Fibroblast of lung (primary cell): ENCODE measurements around the gene UTF1. TPM values are rescaled to one million over a fixed set of nuclear protein-coding genes. Genes with fewer than 3 reads are reported as not detected.

Experiments used
- polyA plus RNA-seq, 2 donors: library from polyadenylated mRNA; depleted of rRNA in 1 of 2; stranded (reverse) in 1 of 2; unstranded in 1 of 2; fragments of >200 nt; gene quantifications; 2 replicates each; pipeline ENCODE4 v1.2.1, GENCODE V29; 2011 to 2012; ENCODE audit warnings: missing spikeins in 1 of 2
- total RNA-seq: library from RNA; depleted of rRNA; stranded (reverse); fragments of >200 nt; gene quantifications from 2 replicates; pipeline ENCODE4 v1.2.1, GENCODE V29; 2014

UTF1 gene
- total and polyA plus RNA-seq, 2 donors (not counting 1 experiment from before 2014, with no cell fraction given), result not detected

Other genes with a start within 250 kb of the UTF1 start
- gene ADGRA1, start 142.3 kb upstream of the UTF1 start, total RNA-seq, result not detected in 2 replicates
- gene ADGRA1, start 142.3 kb upstream of the UTF1 start, polyA plus RNA-seq, result not detected in 2 replicates
- 0.26 and 0.50 TPM in 2 replicates for gene KNDC1, start 70.0 kb upstream of the UTF1 start, total RNA-seq
- 0.11 and 0.20 TPM in 2 replicates for gene KNDC1, start 70.0 kb upstream of the UTF1 start, polyA plus RNA-seq
- gene VENTX, start 7.6 kb downstream of the UTF1 start, total RNA-seq, result not detected in 2 replicates
- not detected in 2 replicates for gene VENTX, start 7.6 kb downstream of the UTF1 start, polyA plus RNA-seq
- gene ADAM8, start 46.7 kb downstream of the UTF1 start, total RNA-seq, result 1.0 and 2.0 TPM in 2 replicates
- 0.23 and 0.26 TPM in 2 replicates for gene ADAM8, start 46.7 kb downstream of the UTF1 start, polyA plus RNA-seq
- gene TUBGCP2, start 78.7 kb downstream of the UTF1 start, total RNA-seq, result 51.6 and 60.8 TPM in 2 replicates
- gene TUBGCP2, start 78.7 kb downstream of the UTF1 start, polyA plus RNA-seq, result 31.0 and 46.0 TPM in 2 replicates
- 23.6 and 27.7 TPM in 2 replicates for gene ZNF511, start 78.7 kb downstream of the UTF1 start, total RNA-seq
- gene ZNF511, start 78.7 kb downstream of the UTF1 start, polyA plus RNA-seq, result 18.5 and 25.2 TPM in 2 replicates
- gene CALY, start 106.7 kb downstream of the UTF1 start, total RNA-seq, result 0.26 TPM in 1 of 2 replicates, not detected in the other
- 0.14 TPM in 1 of 2 replicates, not detected in the other for gene CALY, start 106.7 kb downstream of the UTF1 start, polyA plus RNA-seq
- gene PRAP1, start 117.2 kb downstream of the UTF1 start, total RNA-seq, result not detected in 2 replicates
- not detected in 2 replicates for gene PRAP1, start 117.2 kb downstream of the UTF1 start, polyA plus RNA-seq
- gene FUOM, start 127.8 kb downstream of the UTF1 start, total RNA-seq, result 6.4 and 15.0 TPM in 2 replicates
- 14.2 and 16.0 TPM in 2 replicates for gene FUOM, start 127.8 kb downstream of the UTF1 start, polyA plus RNA-seq
- gene ECHS1, start 143.1 kb downstream of the UTF1 start, total RNA-seq, result 48.5 and 63.9 TPM in 2 replicates
- 71.9 and 89.3 TPM in 2 replicates for gene ECHS1, start 143.1 kb downstream of the UTF1 start, polyA plus RNA-seq
- 9.2 and 9.8 TPM in 2 replicates for gene PAOX, start 149.0 kb downstream of the UTF1 start, total RNA-seq
- 2.4 and 3.3 TPM in 2 replicates for gene PAOX, start 149.0 kb downstream of the UTF1 start, polyA plus RNA-seq
- gene MTG1, start 163.9 kb downstream of the UTF1 start, total RNA-seq, result 22.1 and 23.9 TPM in 2 replicates
- 25.3 and 39.0 TPM in 2 replicates for gene MTG1, start 163.9 kb downstream of the UTF1 start, polyA plus RNA-seq
- under 0.01 and 0.33 TPM in 2 replicates for gene SPRN, start 194.4 kb downstream of the UTF1 start, total RNA-seq
- 0.93 and 1.2 TPM in 2 replicates for gene SPRN, start 194.4 kb downstream of the UTF1 start, polyA plus RNA-seq
- gene SCART1, start 223.7 kb downstream of the UTF1 start, total RNA-seq, result 1.3 and 2.5 TPM in 2 replicates
- 0.84 and 0.86 TPM in 2 replicates for gene SCART1, start 223.7 kb downstream of the UTF1 start, polyA plus RNA-seq